Measurements from ENCODE around the gene RNASE11.

RNASE11 gene

GRCh38 chr14:20587489-20588154 lies at the start of gene RNASE11:
Gene RNASE11 (minus strand): TSS chr14:20588001.
- no peak within 1 kb of the TSS for H3K27ac ChIP-seq
- no peak for TF ChIP-seq CTCF (IDR thresholded peaks at IDR 0.05; ENCODE audit: low read depth, low read length)
- no peak for DNase-seq
- H3K9me3 ChIP-seq (ENCODE audit: severe bottlenecking) = no peaks in the 10 kb centered on the region
- no peak within 1 kb of the TSS for H3K4me3 ChIP-seq (ENCODE audit: low read depth, low read length)
- H3K36me3 ChIP-seq = no peaks in the 10 kb centered on the region
- H3K27me3 ChIP-seq (ENCODE audit: insufficient read depth, low read depth, severe bottlenecking) = peaks cover 80% of the 10 kb centered on the region

DNA sequence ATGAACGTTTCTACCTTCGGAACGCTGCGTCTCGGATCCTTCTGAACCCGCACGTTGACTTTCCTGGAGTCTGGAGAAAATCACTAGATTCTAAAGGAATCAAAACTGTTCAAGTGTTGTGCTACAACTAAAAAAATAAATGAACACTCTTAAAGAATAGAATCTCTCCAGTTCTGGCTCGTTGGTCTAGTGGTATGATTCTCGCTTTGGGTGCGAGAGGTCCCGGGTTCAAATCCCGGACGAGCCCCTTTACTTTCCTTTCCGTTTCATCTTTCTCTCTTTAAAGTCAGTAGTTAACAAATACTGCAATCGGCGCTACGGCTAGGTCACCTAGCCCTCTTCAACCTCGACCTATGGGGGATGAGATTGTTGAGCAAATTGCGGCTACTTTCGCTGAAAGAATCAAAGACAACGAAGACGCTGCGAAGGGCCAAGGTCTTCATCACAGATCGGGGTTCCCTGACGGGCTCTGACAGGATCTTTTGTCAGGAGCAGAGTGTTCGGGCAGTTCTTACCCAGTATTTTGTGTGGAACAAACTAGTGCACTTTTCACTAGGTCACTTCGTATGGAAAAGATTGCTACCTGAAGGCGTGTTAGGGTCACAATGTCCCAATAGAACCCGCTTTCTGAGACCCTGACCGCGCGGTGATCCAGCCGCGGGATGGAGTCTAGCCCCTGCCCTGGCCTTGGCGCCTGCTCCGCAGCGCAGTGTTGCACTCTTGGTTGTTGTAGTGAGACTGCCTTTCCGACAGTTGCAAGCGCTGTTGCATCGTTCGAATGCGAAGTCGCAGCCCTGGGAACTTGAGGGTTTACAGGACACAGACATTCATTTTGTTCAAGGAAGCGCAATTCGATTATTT lies 45.3 kb upstream of the RNASE11 start:
- no peak overlapping the region for H3K27ac ChIP-seq
- no peak overlapping the region for H3K4me3 ChIP-seq (ENCODE audit: low read depth, low read length)
- DNase-seq = no peak
- no peak for TF ChIP-seq CTCF (IDR thresholded peaks at IDR 0.05; ENCODE audit: low read depth, low read length)
- no peaks in the 10 kb centered on the region for H3K36me3 ChIP-seq
- peaks cover 16% of the 10 kb centered on the region for H3K9me3 ChIP-seq (ENCODE audit: severe bottlenecking)
- peaks cover 93% of the 10 kb centered on the region for H3K27me3 ChIP-seq (ENCODE audit: insufficient read depth, low read depth, severe bottlenecking)

- no peak overlapping the region for H3K4me3 ChIP-seq (ENCODE audit: low read depth, low read length)
- no peak for TF ChIP-seq CTCF (IDR thresholded peaks at IDR 0.05; ENCODE audit: low read depth, low read length)
- H3K9me3 ChIP-seq (ENCODE audit: severe bottlenecking) = peaks cover 16% of the 10 kb centered on the region
- no peaks in the 10 kb centered on the region for H3K36me3 ChIP-seq
- DNase-seq = no peak
- H3K27ac ChIP-seq = no peak overlapping the region
- H3K27me3 ChIP-seq (ENCODE audit: insufficient read depth, low read depth, severe bottlenecking) = peaks cover 93% of the 10 kb centered on the region
Measured at GRCh38 chr14:20632448-20632830, 44.6 kb upstream of the RNASE11 start.

- Histone ChIP-seq H3K36me3 (no peaks in the 10 kb centered on the region), H3K27me3 (ENCODE audit: insufficient read depth, low read depth, severe bottlenecking) (peaks cover 92% of the 10 kb centered on the region), H3K27ac (no peak overlapping the region), H3K4me3 (ENCODE audit: low read depth, low read length) (no peak overlapping the region), H3K9me3 (ENCODE audit: severe bottlenecking) (peaks cover 16% of the 10 kb centered on the region)
- DNase-seq = no peak
- TF ChIP-seq CTCF (IDR thresholded peaks at IDR 0.05; ENCODE audit: low read depth, low read length) = no peak
Measured at GRCh38 chr14:20631880-20632389, 44.1 kb upstream of the RNASE11 start.

- peaks cover 14% of the 10 kb centered on the region for H3K9me3 ChIP-seq (ENCODE audit: severe bottlenecking)
- no peak for DNase-seq
- TF ChIP-seq CTCF (IDR thresholded peaks at IDR 0.05; ENCODE audit: low read depth, low read length) = no peak
- H3K4me3 ChIP-seq (ENCODE audit: low read depth, low read length) = no peak overlapping the region
- no peak overlapping the region for H3K27ac ChIP-seq
- H3K27me3 ChIP-seq (ENCODE audit: insufficient read depth, low read depth, severe bottlenecking) = peaks cover 92% of the 10 kb centered on the region
- no peaks in the 10 kb centered on the region for H3K36me3 ChIP-seq
Measured at GRCh38 chr14:20631023-20631879, 43.5 kb upstream of the RNASE11 start.

Measured in WERI-Rb-1 (cell line).